Activated T-cell treated with anti-CD3 and anti-CD28 coated beads, Interleukin-2, amount 50 U/mL, for 72 hours (primary cell): ENCODE measurements around the gene ORM2. TPM values are rescaled to one million over a fixed set of nuclear protein-coding genes. Genes with fewer than 3 reads are reported as not detected.

Experiments used
- total RNA-seq, 2 donors: library from RNA; stranded (reverse); gene quantifications; one replicate each; pipeline ENCODE4 v1.2.3, GENCODE V29; 2022

ORM2 gene
- total RNA-seq, 2 donors from 2014 or later, result not detected

Other genes with a start within 250 kb of the ORM2 start
- gene KIF12, start 230.6 kb upstream of the ORM2 start, total RNA-seq, result not detected
- gene COL27A1, start 174.3 kb upstream of the ORM2 start, total RNA-seq, result 1 to 10 TPM; 1.3 to 2.4 TPM
- not detected for gene ORM1, start 6.8 kb upstream of the ORM2 start, total RNA-seq
- gene AKNA, start 58.1 kb downstream of the ORM2 start, total RNA-seq, result 100 to 1,000 TPM; 204 to 246 TPM
- 1 to 10 TPM; 7.1 to 8.6 TPM for gene WHRN, start 175.6 kb downstream of the ORM2 start, total RNA-seq